Calu3 (cell line): ENCODE results near the gene PGM1. TPM values are rescaled to one million over a fixed set of nuclear protein-coding genes. Genes with fewer than 3 reads are reported as not detected.

Experiments
- BruUV-seq: library from RNA; stranded (reverse); fragments of 400-500 nt; replicated peaks from 2 replicates; lab custom pipeline; 2021; lab: Mats Ljungman, UMichigan
- CTCF ChIA-PET: fragments of 300-600 bp; sonication (Branson Sonifier 250); formaldehyde crosslinking; loops from one replicate; lab custom pipeline; 2022; ENCODE audit warnings: antibody characterized with exemption; lab: Charles Lee
- DNase-seq: peaks from one replicate; pipeline ENCODE4 v3.0.0; 2022
- H3K27ac Mint-ChIP-seq: one replicate; pipeline ENCODE4 v1.8.0; 2022; ENCODE audit warnings: mixed read lengths; ENCODE audit not compliant: unreplicated experiment
- H3K27me3 Mint-ChIP-seq: one replicate; pipeline ENCODE4 v1.8.0; 2022; ENCODE audit warnings: mixed read lengths; ENCODE audit not compliant: unreplicated experiment
- H3K36me3 Mint-ChIP-seq: one replicate; pipeline ENCODE4 v1.8.0; 2022; ENCODE audit warnings: mild to moderate bottlenecking, moderate library complexity, mixed read lengths; ENCODE audit not compliant: insufficient read depth, unreplicated experiment
- H3K4me1 Mint-ChIP-seq: one replicate; pipeline ENCODE4 v1.8.0; 2022; ENCODE audit warnings: mild to moderate bottlenecking, low read depth, mixed read lengths; ENCODE audit not compliant: unreplicated experiment
- H3K4me3 Mint-ChIP-seq: one replicate; pipeline ENCODE4 v1.8.0; 2022; ENCODE audit warnings: mild to moderate bottlenecking, low read depth, moderate library complexity, mixed read lengths; ENCODE audit not compliant: unreplicated experiment
- H3K9me3 Mint-ChIP-seq: one replicate; pipeline ENCODE4 v1.8.0; 2022; ENCODE audit warnings: low read depth, mixed read lengths; ENCODE audit not compliant: unreplicated experiment
- CTCF ChIP-seq: fragments of 200-600 bp; IDR thresholded peaks from one replicate; pipeline ENCODE4 v1.8.0; 2022; ENCODE audit warnings: antibody characterized with exemption; ENCODE audit not compliant: unreplicated experiment
- intact Hi-C: fragments of 100-400 bp; cut with micrococcal nuclease; formaldehyde crosslinking; loops from one replicate; pipeline ENCODE4 v1.10.0; 2022; ENCODE audit not compliant: unreplicated experiment
- total RNA-seq: library from RNA; stranded (reverse); gene quantifications from 2 replicates; pipeline ENCODE4 v1.2.3, GENCODE V29; 2022

PGM1 gene
- total RNA-seq, 1 experiment from 2014 or later = 52.9 TPM

- no peak for DNase-seq
- no TSS peak for BruUV-seq
- no peak overlapping the region for H3K27ac Mint-ChIP-seq
- H3K4me3 Mint-ChIP-seq = no peak overlapping the region
- intact Hi-C loops = no loop called here
- CTCF ChIA-PET = no interaction called here
- H3K9me3 Mint-ChIP-seq = no peaks in the 10 kb centered on the region
- no peaks in the 10 kb centered on the region for H3K36me3 Mint-ChIP-seq
- no peak for TF ChIP-seq CTCF
- H3K4me1 Mint-ChIP-seq = peaks cover 24% of the 10 kb centered on the region
- no peaks in the 10 kb centered on the region for H3K27me3 Mint-ChIP-seq
Observed at GRCh38 chr1:63601061-63601460, 7.8 kb downstream of the PGM1 start.

GRCh38 chr1:63601463-63601862 is 8.3 kb downstream of the PGM1 start:
- no TSS peak for BruUV-seq
- H3K9me3 Mint-ChIP-seq = no peaks in the 10 kb centered on the region
- peaks cover 24% of the 10 kb centered on the region for H3K4me1 Mint-ChIP-seq
- no peaks in the 10 kb centered on the region for H3K36me3 Mint-ChIP-seq
- CTCF ChIA-PET = no interaction called here
- H3K27me3 Mint-ChIP-seq = no peaks in the 10 kb centered on the region
- intact Hi-C loops = no loop called here
- TF ChIP-seq CTCF = no peak
- no peak overlapping the region for H3K27ac Mint-ChIP-seq
- no peak for DNase-seq
- no peak overlapping the region for H3K4me3 Mint-ChIP-seq

GRCh38 chr1:63601912-63602311 is 8.7 kb downstream of the PGM1 start:
- CTCF ChIA-PET = interaction anchor here (0.6 kb wide), 1 partner anchor 1733 kb away, joined by 3 read pairs; no protein-coding TSS in a partner anchor
- intact Hi-C loops = no loop called here
- H3K9me3 Mint-ChIP-seq = no peaks in the 10 kb centered on the region
- BruUV-seq = no TSS peak
- no peak overlapping the region for H3K27ac Mint-ChIP-seq
- TF ChIP-seq CTCF = no peak
- H3K4me1 Mint-ChIP-seq = peaks cover 19% of the 10 kb centered on the region
- no peaks in the 10 kb centered on the region for H3K36me3 Mint-ChIP-seq
- no peak overlapping the region for H3K4me3 Mint-ChIP-seq
- DNase-seq = no peak
- no peaks in the 10 kb centered on the region for H3K27me3 Mint-ChIP-seq

- peaks cover 15% of the 10 kb centered on the region for H3K4me1 Mint-ChIP-seq
- TF ChIP-seq CTCF = no peak
- intact Hi-C loops = no loop called here
- no peak for DNase-seq
- H3K4me3 Mint-ChIP-seq = no peak overlapping the region
- H3K9me3 Mint-ChIP-seq = no peaks in the 10 kb centered on the region
- no peaks in the 10 kb centered on the region for H3K27me3 Mint-ChIP-seq
- H3K36me3 Mint-ChIP-seq = no peaks in the 10 kb centered on the region
- H3K27ac Mint-ChIP-seq = no peak overlapping the region
- no TSS peak for BruUV-seq
- CTCF ChIA-PET = interaction anchor here (0.6 kb wide), 1 partner anchor 1733 kb away, joined by 3 read pairs; no protein-coding TSS in a partner anchor
Observed at GRCh38 chr1:63602629-63603028, 9.4 kb downstream of the PGM1 start.
